B cell (primary cell): Measurements from ENCODE around the gene NOSTRIN. TPM values are rescaled to one million over a fixed set of nuclear protein-coding genes. Genes with fewer than 3 reads are reported as not detected.

ENCODE experiments used
- ATAC-seq: fragments of 200-7000 bp; cut with Tn5 transposase; one replicate; pipeline ENCODE4 v1.10.0; 2021; ENCODE audit warnings: low read depth, mild to moderate bottlenecking, moderate number of reproducible peaks, moderate library complexity
- CTCF ChIA-PET: fragments of 350-600 bp; sonication (Branson Sonifier 250); formaldehyde crosslinking; loops from one replicate; lab custom pipeline; 2021; ENCODE audit warnings: antibody characterized with exemption, inconsistent platforms; lab: Charles Lee
- POLR2A ChIA-PET: fragments of 350-600 bp; sonication (Branson Sonifier 250); formaldehyde crosslinking; loops from one replicate; lab custom pipeline; 2021; ENCODE audit warnings: antibody characterized with exemption; lab: Charles Lee
- DNase-seq: peaks from one replicate; pipeline ENCODE4 v3.0.0; 2013
- H2AFZ ChIP-seq: 2 replicates; pipeline ENCODE4 v1.6.1; 2012; ENCODE audit warnings: mild to moderate bottlenecking, low read depth, low read length; ENCODE audit not compliant: insufficient read depth, poor library complexity, severe bottlenecking
- H3K27ac ChIP-seq, 2 donors: 1 replicate in 1 of 2; 2 replicates in 1 of 2; pipeline ENCODE4 v1.5.1; 2012 to 2013; ENCODE audit warnings: low read length in 2 of 2, mild to moderate bottlenecking in 2 of 2, moderate library complexity in 1 of 2
- H3K27me3 ChIP-seq, 4 experiments: fragments of 200-600 bp in 1 of 4; sonication (generic) in 1 of 4; replicated peaks in 1 of 4; 1 replicate in 2 of 4; 2 replicates in 2 of 4; pipeline versions ENCODE4 v1.6.1 to v1.7.0; 2013 to 2016; ENCODE audit warnings: low read length in 3 of 4, mild to moderate bottlenecking in 2 of 4, mixed read lengths in 1 of 4, moderate library complexity in 1 of 4; ENCODE audit not compliant: insufficient read depth in 4 of 4, control insufficient read depth in 3 of 4; ENCODE audit errors: control extremely low read depth in 1 of 4
- H3K36me3 ChIP-seq, 2 experiments: replicated peaks in 1 of 2; 1 replicate in 1 of 2; 2 replicates in 1 of 2; pipeline versions ENCODE4 v1.6.1 to v1.7.1; 2013; ENCODE audit warnings: low read length in 1 of 2; ENCODE audit not compliant: insufficient read depth in 2 of 2, control insufficient read depth in 1 of 2; ENCODE audit errors: control extremely low read depth in 1 of 2, extremely low read depth in 1 of 2
- H3K4me1 ChIP-seq, 2 donors: fragments of 200-600 bp in 1 of 2; sonication (generic) in 1 of 2; 1 replicate in 1 of 2; 2 replicates in 1 of 2; pipeline versions ENCODE4 v1.5.1 to v1.6.1; 2013 to 2017; ENCODE audit warnings: low read length in 2 of 2; ENCODE audit not compliant: control insufficient read depth in 2 of 2, insufficient read depth in 2 of 2
- H3K4me2 ChIP-seq: replicated peaks from 2 replicates; pipeline ENCODE3; 2012; ENCODE audit warnings: mild to moderate bottlenecking, low read depth, low read length; ENCODE audit not compliant: poor library complexity, severe bottlenecking
- H3K4me3 ChIP-seq, 5 experiments: fragments of 200-600 bp in 1 of 5; sonication (generic) in 1 of 5; 1 replicate in 3 of 5; 2 replicates in 2 of 5; pipeline versions ENCODE4 v1.5.1 to v1.7.0; 2011 to 2016; ENCODE audit warnings: low read length in 4 of 5, mild to moderate bottlenecking in 4 of 5, low read depth in 2 of 5, control low read depth in 1 of 5, moderate library complexity in 1 of 5; ENCODE audit not compliant: insufficient read depth in 1 of 5; ENCODE audit errors: control extremely low read depth in 1 of 5, extremely low read depth in 1 of 5
- H3K79me2 ChIP-seq: fragments of 200-600 bp; sonication (generic); one replicate; pipeline ENCODE4 v1.6.0; 2016; ENCODE audit warnings: low read length; ENCODE audit not compliant: control insufficient read depth, insufficient read depth
- H3K9ac ChIP-seq: fragments of 200-600 bp; sonication (generic); 2 replicates; pipeline ENCODE4 v1.6.1; 2017; ENCODE audit warnings: mild to moderate bottlenecking, low read length, moderate library complexity
- H3K9me3 ChIP-seq, 3 donors: one replicate each; pipeline versions ENCODE4 v1.6.1 to v1.7.1; 2013; ENCODE audit warnings: low read length in 2 of 3; ENCODE audit not compliant: control insufficient read depth in 2 of 3, insufficient read depth in 1 of 3; ENCODE audit errors: control extremely low read depth in 1 of 3
- H4K20me1 ChIP-seq: 2 replicates; pipeline ENCODE4 v1.6.0; 2012; ENCODE audit warnings: mild to moderate bottlenecking, low read length; ENCODE audit not compliant: insufficient read depth, control insufficient read depth, poor library complexity, severe bottlenecking
- H3K27ac Mint-ChIP-seq: one replicate; pipeline ENCODE4 v1.8.0; 2021; ENCODE audit warnings: mixed read lengths
- H3K27me3 Mint-ChIP-seq: one replicate; pipeline ENCODE4 v1.8.0; 2021; ENCODE audit warnings: mixed read lengths
- H3K4me1 Mint-ChIP-seq: one replicate; pipeline ENCODE4 v1.8.0; 2021; ENCODE audit warnings: mixed read lengths
- H3K4me3 Mint-ChIP-seq: one replicate; pipeline ENCODE4 v1.8.0; 2021; ENCODE audit warnings: mixed read lengths
- H3K9me3 Mint-ChIP-seq: one replicate; pipeline ENCODE4 v1.8.0; 2022; ENCODE audit warnings: mixed read lengths; ENCODE audit not compliant: insufficient read depth
- CTCF ChIP-seq: fragments of 200-600 bp; IDR thresholded peaks from one replicate; pipeline ENCODE4 v1.8.0; 2022; ENCODE audit warnings: antibody characterized with exemption, mild to moderate bottlenecking
- EZH2 ChIP-seq: IDR thresholded peaks from 2 replicates; pipeline ENCODE4 v1.6.1; 2012; ENCODE audit warnings: borderline replicate concordance, low read depth, mild to moderate bottlenecking, moderate library complexity, low read length; ENCODE audit not compliant: insufficient read depth, poor library complexity, severe bottlenecking
- WGBS: methylation state at CpG from one replicate; pipeline ENCODE4 v1.1.5; 2013; ENCODE audit warnings: missing lambda C conversion rate; ENCODE audit not compliant: insufficient coverage; 5-methylcytosine and 5-hydroxymethylcytosine counted together
- intact Hi-C: fragments of 100-400 bp; cut with micrococcal nuclease; formaldehyde crosslinking; loops from one replicate; pipeline ENCODE4 v1.10.0; 2022
- polyA plus RNA-seq: library from polyadenylated mRNA; depleted of rRNA; stranded (reverse); fragments of >200 nt; gene quantifications from 2 replicates; pipeline ENCODE4 v1.2.3, GENCODE V29; 2012
- total RNA-seq, 2 donors: library from RNA; stranded (reverse); fragments of 120-200 nt in 1 of 2; gene quantifications; 1 replicate in 1 of 2; 2 replicates in 1 of 2; pipeline versions ENCODE4 v1.2.3 to v1.2.4, GENCODE V29; 2013 to 2022

Gene NOSTRIN
- total and polyA plus RNA-seq, 2 donors (not counting 1 experiment from before 2014, with no cell fraction given), result not detected

GRCh38 chr2:168802859-168803725 is 655 bp downstream of the NOSTRIN start:
- no peaks in the 10 kb centered on the region for H3K9me3 ChIP-seq
- ATAC-seq (no peak), DNase-seq (no peak)
- H4K20me1 ChIP-seq, result no peaks in the 10 kb centered on the region
- no peak overlapping the region for H2AFZ ChIP-seq
- no peaks in the 10 kb centered on the region for H3K79me2 ChIP-seq
- H3K4me3 Mint-ChIP-seq, result no peak overlapping the region
- no peak overlapping the region for H3K4me3 ChIP-seq
- no peak overlapping the region for H3K27ac ChIP-seq
- ChIA-PET CTCF (no interaction called here), POLR2A (no interaction called here)
- intact Hi-C loops, result no loop called here
- TF ChIP-seq CTCF (no peak), EZH2 (no peak)
- H3K27ac Mint-ChIP-seq, result no peak overlapping the region
- H3K27me3 ChIP-seq, result no peaks in the 10 kb centered on the region
- H3K9me3 Mint-ChIP-seq, result no peaks in the 10 kb centered on the region
- H3K27me3 Mint-ChIP-seq, result peaks cover 14% of the 10 kb centered on the region
- H3K4me2 ChIP-seq, result no peak overlapping the region
- 96% methylated on average over 4 of the region's 5 CpGs for WGBS
- no peak overlapping the region for H3K9ac ChIP-seq
- H3K4me1 Mint-ChIP-seq, result no peaks in the 10 kb centered on the region
- no peaks in the 10 kb centered on the region for H3K4me1 ChIP-seq
- H3K36me3 ChIP-seq, result no peaks in the 10 kb centered on the region

GRCh38 chr2:168804214-168804613 is 1.8 kb downstream of the NOSTRIN start:
- intact Hi-C loops, result no loop called here
- Histone ChIP-seq H3K27ac (no peak overlapping the region), H3K79me2 (no peaks in the 10 kb centered on the region), H4K20me1 (no peaks in the 10 kb centered on the region), H3K9me3 (no peaks in the 10 kb centered on the region), H3K27me3 (no peaks in the 10 kb centered on the region), H3K4me1 (no peaks in the 10 kb centered on the region), H3K9ac (no peak overlapping the region), H3K4me3 (no peak overlapping the region), H3K36me3 (no peaks in the 10 kb centered on the region), H2AFZ (no peak overlapping the region), H3K4me2 (no peak overlapping the region)
- no peak overlapping the region for H3K4me3 Mint-ChIP-seq
- POLR2A ChIA-PET, result no interaction called here
- WGBS, result 100% methylated on average over 1 of the region's 3 CpGs
- H3K4me1 Mint-ChIP-seq, result no peaks in the 10 kb centered on the region
- peaks cover 9% of the 10 kb centered on the region for H3K27me3 Mint-ChIP-seq
- no peak for TF ChIP-seq EZH2
- no peak for DNase-seq
- ATAC-seq, result no peak
- H3K9me3 Mint-ChIP-seq, result no peaks in the 10 kb centered on the region
- no peak overlapping the region for H3K27ac Mint-ChIP-seq
- CTCF ChIA-PET, result no interaction called here
